NCI-H146 treated with DMSO at 0.1 percent for 48 hours (cell line): ENCODE results near the gene MKKS.

Experiments
- DNase-seq: peaks from one replicate; lab custom pipeline; 2025; ENCODE audit not compliant: unreplicated experiment; lab: John Stamatoyannopoulos, UW

Gene MKKS

DNA sequence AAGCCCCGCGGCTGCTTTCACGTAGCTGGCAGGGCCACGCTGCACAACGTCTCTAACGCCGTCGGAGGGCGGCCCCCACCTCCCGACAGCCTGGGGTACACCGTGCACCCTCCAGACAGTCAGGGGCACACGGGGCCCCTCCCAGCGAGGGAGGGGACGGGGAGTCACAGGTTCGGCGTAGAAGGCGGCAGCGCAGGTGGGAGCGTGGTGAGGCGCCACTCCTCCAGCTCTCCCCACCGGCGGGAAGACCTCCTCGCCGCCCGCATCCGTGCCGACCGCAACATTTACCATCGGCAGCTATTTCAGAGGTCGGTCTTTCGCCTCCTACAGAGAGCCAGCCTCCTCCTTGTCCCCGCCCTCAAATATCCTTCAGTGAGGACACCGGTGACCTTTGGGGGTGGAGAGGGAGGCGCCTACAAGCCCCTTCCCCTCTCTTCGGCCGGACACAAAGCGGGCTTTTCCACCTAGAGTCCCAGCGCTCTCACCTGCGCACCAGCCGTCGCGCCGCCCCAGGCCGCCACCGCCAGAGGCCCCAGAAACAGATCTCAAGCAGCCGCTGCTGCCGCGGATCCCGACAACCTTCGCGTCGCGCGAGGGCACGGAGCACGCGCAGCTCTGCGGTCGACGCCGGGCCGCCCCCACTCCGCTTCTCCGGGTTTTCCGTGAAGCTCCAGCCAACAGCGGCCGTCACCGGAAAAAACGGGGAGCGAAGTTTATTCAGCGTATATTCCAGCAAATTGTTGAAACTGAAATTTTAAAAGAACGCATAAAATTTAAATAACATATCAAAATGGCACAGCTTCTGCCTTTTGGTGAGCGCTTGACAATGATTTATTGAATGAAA is at the start of gene MKKS:
TSS of gene MKKS (minus strand) at position 600 of the 844 bp plus-strand sequence. CDS start 20,708 bp downstream, outside the sequence.
- DNase-seq = peak; percentile 96

DNA sequence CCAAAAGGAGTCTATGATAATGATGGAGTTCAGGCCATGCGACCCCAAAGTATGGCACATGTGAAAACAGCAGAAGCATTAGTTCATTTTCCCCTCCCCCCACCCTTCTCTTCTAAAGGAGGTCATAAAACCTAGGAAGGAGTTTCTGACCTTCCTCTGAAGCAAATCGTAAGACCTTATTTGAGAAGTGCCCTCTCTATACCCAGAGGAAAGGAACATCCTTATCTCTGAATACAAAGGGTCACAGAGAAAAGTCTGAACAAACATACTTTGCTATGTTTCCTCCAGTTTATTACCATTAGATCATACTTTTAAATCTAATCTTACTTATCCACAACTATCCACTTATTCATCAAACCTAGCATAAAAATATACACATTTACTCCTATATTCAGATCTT is 49.7 kb upstream of the MKKS start:
- DNase-seq = no peak

GRCh38 chr20:10481676-10482075 is 47.7 kb upstream of the MKKS start:
- DNase-seq = no peak

GRCh38 chr20:10478930-10479329 is 44.9 kb upstream of the MKKS start:
- no peak for DNase-seq

DNA sequence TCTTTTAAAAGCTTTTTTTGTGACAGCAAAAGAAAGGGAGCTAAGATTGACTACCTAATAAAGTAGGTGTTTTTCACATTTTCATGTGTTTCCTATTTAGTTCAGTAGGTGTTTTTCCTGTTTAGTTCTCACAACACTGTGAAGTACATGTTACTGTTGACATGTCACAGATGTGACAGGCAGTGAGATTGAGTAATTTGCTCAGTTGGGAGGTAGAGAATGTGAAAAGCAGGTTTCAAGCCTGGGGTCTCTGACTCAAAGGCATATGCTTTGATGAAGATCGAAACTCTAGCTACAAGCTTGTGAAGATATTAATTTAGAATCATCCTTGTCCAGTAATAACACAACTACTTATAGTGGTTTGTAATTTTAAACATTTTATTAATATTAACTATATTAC is 44.2 kb upstream of the MKKS start:
- DNase-seq = no peak

DNA sequence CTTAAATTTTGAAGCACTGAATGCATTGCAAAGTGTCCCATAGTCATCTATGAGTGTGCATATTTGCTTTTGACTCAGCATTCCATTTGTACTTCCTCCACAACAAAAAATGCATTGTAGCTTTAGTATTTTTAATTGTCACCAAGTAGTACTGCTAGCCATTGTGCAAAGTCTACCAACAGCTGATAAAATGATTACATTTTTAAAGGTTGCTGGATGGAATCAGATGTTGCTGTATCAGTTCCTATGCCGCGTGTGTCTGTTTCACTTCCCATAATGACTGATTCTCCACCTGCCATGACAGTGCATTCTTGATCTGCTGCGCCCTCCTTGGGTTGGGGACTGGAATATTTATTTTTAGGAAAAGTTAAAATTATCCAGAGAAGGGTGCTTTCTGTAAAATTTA is 42.3 kb upstream of the MKKS start:
- no peak for DNase-seq

DNA sequence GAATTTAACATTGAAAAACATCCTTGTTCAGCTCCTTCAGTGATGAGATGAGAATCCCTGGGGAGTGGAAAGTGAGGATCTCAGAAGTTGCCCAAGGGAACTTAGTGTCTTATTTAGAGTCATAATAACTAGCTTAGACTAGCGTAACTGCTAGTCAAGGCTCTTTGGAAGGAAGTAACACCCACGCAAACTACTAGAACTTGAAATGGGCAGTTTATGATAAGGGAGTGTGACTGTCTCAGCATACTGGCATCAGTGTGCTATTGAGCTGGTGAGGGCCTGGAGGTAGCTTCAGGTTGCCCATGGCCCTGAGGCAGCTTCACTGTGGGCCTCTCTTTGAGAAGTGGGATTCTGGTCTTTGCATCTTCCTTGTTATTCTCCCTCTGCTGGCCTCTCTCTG is 41.2 kb upstream of the MKKS start:
- DNase-seq = no peak

- DNase-seq = no peak
Observed at GRCh38 chr20:10474606-10475184, 40.7 kb upstream of the MKKS start.

DNA sequence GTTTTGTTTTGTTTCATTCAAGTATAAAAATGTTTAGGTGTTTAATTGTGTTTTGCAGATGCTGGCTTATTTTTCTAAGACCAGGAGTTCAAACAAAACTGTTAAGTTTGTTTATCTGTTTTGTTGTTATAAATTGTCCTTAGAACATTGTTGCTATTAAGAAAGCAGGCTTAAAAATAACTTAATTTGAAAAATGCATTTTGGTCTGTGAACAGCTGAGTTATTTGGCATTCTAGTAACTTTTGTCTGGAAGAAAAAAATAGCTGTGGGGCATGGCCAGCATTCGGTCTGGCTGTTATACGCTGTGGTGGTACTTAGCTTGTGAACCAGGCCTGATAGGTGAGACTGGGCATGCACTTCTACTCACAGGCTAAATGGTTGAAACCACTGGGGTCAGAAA is 38.8 kb upstream of the MKKS start:
- no peak for DNase-seq

- no peak for DNase-seq
Observed at GRCh38 chr20:10470276-10470675, 36.3 kb upstream of the MKKS start.

- DNase-seq = peak; percentile 90
Observed at GRCh38 chr20:10469599-10469998, 35.6 kb upstream of the MKKS start.

DNA sequence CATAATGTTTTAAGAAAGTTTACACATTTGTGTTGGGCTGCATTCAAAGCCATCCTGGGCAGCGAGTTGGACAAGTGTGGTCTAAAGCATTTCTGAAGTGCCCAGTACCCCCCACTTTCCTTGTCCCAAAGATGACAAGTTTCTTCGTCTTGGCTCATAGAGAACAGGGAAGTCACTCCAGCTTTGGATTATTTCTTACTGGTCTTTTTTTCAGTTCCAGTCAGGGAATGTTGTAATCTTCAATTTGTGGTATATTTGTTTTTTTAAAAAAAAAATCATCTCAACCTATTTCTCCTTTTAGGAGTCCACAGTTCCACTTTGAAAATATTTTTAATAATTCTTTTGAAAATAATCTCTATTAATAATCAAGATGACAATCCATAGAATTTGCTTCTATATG is 35.0 kb upstream of the MKKS start:
- no peak for DNase-seq

DNA sequence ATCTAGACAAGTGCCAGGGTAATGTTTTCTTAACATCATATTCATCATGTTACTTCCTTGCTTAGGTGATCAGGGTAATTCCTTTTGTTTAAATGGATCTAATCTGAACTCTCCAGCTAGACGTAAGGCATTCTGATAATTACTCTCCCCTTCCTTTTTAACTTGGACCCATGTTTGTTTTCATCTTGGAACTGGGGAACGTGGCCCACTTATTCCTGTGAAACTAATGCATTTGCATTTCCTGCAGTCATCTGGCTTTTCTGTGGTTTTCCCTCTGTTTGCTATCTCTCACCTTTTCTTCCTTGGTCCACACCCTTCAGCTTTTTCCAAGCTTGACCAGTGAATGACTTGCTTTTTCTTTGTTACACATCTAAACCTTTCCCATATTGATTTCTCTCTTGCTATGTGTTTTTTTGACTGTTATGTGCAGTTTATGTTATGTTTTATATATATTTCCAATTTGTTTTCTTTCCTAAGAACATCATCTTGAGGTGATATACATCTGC is 34.4 kb upstream of the MKKS start:
- no peak for DNase-seq

DNA sequence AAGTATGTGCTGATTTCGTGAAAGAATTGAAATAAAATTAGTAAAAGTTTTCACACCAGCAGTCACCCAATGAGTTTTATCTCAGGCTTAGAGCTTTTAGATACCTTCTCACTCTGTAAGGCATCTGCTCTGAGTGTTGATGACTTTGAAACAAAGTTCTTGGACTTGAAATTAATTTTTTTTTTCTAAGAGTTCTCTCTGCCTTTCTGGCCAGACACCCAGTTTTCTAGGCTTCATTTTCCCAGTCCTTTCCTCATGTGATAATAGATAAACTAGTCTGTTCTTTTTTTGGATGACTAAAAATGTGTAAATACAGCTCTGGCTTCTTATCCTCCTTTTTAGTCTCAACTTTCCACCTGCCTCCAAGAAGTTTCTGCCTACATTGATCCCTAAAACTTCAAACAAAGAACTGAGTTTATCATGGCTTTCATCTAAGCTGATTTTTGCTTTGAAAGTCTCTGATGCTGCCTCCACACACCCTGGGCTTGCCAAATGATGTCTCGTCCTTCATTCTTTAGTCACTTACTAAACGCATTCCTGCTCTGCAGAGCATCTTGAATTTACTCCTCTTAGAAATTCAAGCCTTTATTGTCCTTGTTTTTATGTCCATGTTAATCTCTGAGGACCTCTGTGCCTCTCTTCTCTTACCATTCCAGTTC is 33.8 kb upstream of the MKKS start:
- no peak for DNase-seq

- no peak for DNase-seq
Observed at GRCh38 chr20:10466855-10467254, 32.8 kb upstream of the MKKS start.

GRCh38 chr20:10466325-10466724 is 32.3 kb upstream of the MKKS start:
- no peak for DNase-seq

GRCh38 chr20:10465135-10465534 is 31.1 kb upstream of the MKKS start:
- no peak for DNase-seq

GRCh38 chr20:10463622-10464021 is 29.6 kb upstream of the MKKS start:
- DNase-seq = no peak

DNA sequence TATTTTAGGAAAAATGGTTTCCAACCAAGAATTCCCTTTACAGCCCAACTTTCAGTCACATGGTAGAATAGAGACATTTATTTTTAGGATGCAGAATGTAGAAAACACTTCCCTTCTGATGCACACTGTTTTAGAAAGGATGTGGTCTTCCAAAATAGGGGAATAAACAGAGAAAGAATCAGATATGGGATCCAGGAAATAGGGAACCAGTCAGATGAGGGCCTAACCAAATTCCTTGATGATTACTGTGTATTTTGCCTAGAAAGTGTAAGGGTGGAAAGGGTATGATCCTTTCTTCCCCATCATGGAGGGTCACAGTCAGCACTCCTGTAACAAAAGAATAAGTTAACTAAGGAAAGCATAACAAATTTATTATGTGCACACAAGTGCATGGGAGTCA is 28.5 kb upstream of the MKKS start:
- DNase-seq = no peak

DNA sequence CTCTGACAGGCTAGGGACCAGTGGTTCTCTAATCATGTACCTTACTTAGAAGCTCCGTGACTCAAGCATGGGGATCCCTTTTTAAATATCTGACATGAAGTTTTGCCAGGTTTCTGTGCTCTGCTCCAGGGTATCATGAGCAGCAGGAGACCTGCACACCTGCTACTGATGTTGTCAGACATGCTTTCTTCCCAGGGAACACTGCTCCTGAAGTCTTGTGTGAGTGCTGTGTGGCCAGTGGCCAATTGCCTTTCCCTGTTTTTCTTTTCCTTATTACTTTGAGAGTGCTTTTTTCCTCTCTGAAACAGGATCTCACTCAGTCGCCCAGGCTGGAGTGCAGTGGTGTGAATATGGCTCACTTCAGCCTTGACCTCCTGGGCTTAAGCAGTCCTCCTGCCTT is 27.5 kb upstream of the MKKS start:
- no peak for DNase-seq

DNA sequence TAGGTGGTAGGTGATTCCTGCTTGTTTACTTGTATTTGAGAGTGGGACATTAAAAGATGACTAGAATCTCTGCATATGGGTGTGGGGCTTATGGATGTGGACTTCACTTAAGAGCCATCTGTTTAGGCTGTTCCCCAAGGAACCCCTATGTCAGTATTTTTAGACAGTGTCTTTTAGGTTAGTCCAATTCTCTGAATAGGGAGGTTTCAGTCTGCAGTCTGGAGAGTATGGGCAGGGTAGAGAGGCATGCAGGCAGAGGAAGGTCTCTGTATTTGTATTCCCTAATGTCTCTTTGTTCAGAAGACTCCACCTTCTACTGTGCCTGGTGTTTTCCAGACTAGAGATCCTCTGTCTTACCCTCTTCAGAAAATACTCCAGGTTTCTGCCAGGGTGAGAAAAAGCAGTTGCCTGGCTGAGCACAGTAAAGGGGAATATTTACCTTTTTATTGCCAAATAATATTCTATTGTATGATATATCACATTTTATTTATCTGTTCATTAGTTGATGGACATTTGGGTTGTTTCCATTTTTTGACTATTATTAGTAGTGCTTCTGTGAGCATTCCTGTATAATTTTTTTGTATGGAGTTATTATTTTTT is 20.2 kb upstream of the MKKS start:
- DNase-seq = peak; percentile 19

GRCh38 chr20:10453241-10453640 is 19.2 kb upstream of the MKKS start:
- peak; percentile 22 for DNase-seq
